ENCODE results near the gene TF. TPM values are rescaled to one million over a fixed set of nuclear protein-coding genes. Genes with fewer than 3 reads are reported as not detected.

TF gene
- total RNA-seq, 1 experiment from 2014 or later: 1.6 TPM

DNA sequence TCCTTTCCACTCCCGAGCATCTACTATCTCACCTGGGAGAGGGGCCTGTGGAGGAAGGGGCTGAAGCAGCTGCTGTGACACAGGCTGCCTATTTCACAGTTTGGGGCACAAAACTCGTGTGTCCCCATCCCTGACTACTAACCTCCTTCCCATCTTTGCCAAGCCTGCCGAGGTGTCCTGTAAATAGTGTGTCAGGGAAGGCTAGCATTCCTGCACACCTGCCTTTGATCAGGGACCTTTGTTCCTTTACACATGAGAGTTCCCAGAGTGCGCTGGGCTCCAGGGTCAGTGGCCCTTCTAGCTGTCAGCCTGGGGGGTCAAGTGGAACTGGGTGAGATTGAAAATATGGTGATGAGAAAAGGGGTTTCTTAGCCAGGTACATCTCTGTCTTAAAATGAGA is 13.0 kb upstream of the TF start:
- H4K20me1 ChIP-seq (ENCODE audit: insufficient read depth, low read depth, low read length): no peaks in the 10 kb centered on the region
- no peak overlapping the region for H3K4me2 ChIP-seq (ENCODE audit: low read depth, low read length, poor library complexity, severe bottlenecking)
- H3K27ac ChIP-seq (ENCODE audit: low read length): no peak overlapping the region
- H3K4me3 ChIP-seq (ENCODE audit: low read length): no peak overlapping the region
- H3K27me3 ChIP-seq (ENCODE audit: low read length): no peaks in the 10 kb centered on the region
- no peaks in the 10 kb centered on the region; the same call in 1 of the 2 replicates for H3K9me3 ChIP-seq (ENCODE audit: low read length)
- no peaks in the 10 kb centered on the region for H3K79me2 ChIP-seq (ENCODE audit: low read length)
- H3K9me2 ChIP-seq (replicated peaks; ENCODE audit: insufficient read depth, low read length): no peaks in the 10 kb centered on the region
- no peak for DNase-seq
- H3K9ac ChIP-seq (ENCODE audit: low read length): no peak overlapping the region
- no peaks in the 10 kb centered on the region for H3K4me1 ChIP-seq (ENCODE audit: low read length)
- no peak overlapping the region for H2AFZ ChIP-seq (ENCODE audit: low read length)
- no peaks in the 10 kb centered on the region for H3K36me3 ChIP-seq (ENCODE audit: insufficient read depth, low read length)

DNA sequence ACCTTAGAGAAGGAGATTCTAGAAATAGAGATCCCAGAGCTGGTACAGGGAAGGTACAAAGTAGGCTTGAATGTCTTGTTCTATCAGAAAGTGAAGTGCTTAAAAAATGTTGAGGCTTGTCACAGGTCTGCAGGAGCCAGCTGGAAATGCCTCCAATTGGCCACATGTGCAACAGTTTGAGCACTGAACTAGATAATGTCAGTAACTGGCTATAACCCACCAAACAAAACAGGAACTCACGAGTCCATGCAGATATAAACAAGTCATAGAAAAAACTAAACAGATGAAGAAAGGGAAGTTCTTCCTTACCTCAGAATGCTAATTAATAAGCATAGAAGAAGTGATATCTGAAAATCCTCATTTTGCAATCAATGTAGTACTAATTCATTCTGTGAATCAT is 11.9 kb upstream of the TF start:
- Histone ChIP-seq H3K9me2 (replicated peaks; ENCODE audit: insufficient read depth, low read length) (no peaks in the 10 kb centered on the region), H3K27ac (ENCODE audit: low read length) (no peak overlapping the region), H3K36me3 (ENCODE audit: insufficient read depth, low read length) (no peaks in the 10 kb centered on the region), H2AFZ (ENCODE audit: low read length) (no peak overlapping the region), H3K27me3 (ENCODE audit: low read length) (no peaks in the 10 kb centered on the region), H3K9me3 (ENCODE audit: low read length) (no peaks in the 10 kb centered on the region; the same call in 1 of the 2 replicates), H3K79me2 (ENCODE audit: low read length) (no peaks in the 10 kb centered on the region), H3K9ac (ENCODE audit: low read length) (no peak overlapping the region), H3K4me1 (ENCODE audit: low read length) (no peaks in the 10 kb centered on the region), H3K4me2 (ENCODE audit: low read depth, low read length, poor library complexity, severe bottlenecking) (no peak overlapping the region), H3K4me3 (ENCODE audit: low read length) (no peak overlapping the region), H4K20me1 (ENCODE audit: insufficient read depth, low read depth, low read length) (no peaks in the 10 kb centered on the region)
- DNase-seq: no peak

DNA sequence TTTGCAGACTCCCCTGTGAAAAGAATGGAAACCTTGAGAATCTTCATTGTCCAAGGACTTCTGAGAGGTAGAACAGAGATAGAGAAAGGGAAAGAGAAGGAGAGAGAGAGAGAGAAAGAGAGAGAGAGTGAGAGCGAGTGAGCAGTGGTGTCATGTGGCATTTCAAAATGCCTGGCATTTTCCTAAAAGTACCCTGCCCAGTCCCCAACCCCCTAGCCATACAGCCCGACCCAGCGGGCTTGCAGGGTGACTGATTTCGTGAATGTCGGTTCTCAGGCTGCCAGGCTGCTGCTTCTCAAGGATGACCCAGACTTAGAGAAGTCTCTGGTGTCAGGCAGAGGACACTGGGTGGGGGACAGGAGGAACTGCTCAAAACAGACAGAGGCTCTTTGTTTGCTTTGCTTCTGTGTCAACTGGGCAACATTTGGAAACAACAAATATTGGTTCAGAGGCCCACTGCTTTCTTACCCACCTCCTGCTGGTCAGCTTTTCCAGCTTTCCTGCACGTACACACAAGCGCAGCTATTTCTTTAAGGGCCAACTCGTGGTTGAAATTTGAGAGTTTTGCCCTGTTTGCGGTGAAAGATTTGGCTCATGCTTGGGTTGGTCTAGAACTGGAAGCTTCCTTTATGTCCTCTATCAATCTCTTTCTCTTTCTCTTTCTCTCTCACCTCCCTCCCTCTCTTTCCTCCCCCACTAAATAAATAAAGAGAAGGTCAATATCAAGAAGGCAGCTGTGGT is 3.7 kb upstream of the TF start:
- no peak for DNase-seq
- no peaks in the 10 kb centered on the region for H4K20me1 ChIP-seq (ENCODE audit: insufficient read depth, low read depth, low read length)
- H3K27ac ChIP-seq (ENCODE audit: low read length): no peak overlapping the region
- H3K4me1 ChIP-seq (ENCODE audit: low read length): no peaks in the 10 kb centered on the region
- H3K9me2 ChIP-seq (replicated peaks; ENCODE audit: insufficient read depth, low read length): no peaks in the 10 kb centered on the region
- no peaks in the 10 kb centered on the region for H3K36me3 ChIP-seq (ENCODE audit: insufficient read depth, low read length)
- no peak overlapping the region for H3K4me3 ChIP-seq (ENCODE audit: low read length)
- H3K9me3 ChIP-seq (ENCODE audit: low read length): no peaks in the 10 kb centered on the region
- H3K79me2 ChIP-seq (ENCODE audit: low read length): no peaks in the 10 kb centered on the region
- H3K4me2 ChIP-seq (ENCODE audit: low read depth, low read length, poor library complexity, severe bottlenecking): no peak overlapping the region
- H3K9ac ChIP-seq (ENCODE audit: low read length): no peak overlapping the region
- H2AFZ ChIP-seq (ENCODE audit: low read length): no peak overlapping the region
- H3K27me3 ChIP-seq (ENCODE audit: low read length): no peaks in the 10 kb centered on the region

DNA sequence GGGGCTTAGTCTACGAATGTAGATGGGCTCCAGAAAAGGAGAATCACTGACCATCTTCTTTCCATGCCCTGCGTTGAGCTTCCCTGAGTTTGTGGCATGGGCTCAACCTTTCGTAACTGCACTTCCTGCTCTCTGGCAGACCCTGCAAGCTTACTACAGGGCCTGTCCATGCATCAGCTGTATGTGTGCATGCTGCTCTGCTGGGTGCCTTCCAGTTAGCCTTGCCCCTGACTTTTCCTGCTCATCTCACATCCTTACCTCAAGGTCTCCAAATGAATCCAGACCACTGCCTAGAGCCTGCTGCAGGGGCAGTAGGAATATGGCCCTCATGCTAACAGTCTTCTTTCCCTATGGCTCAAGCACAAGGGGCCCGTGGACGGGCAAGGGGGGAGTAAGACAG is 2.0 kb upstream of the TF start:
- H3K9ac ChIP-seq (ENCODE audit: low read length): no peak overlapping the region
- no peaks in the 10 kb centered on the region for H4K20me1 ChIP-seq (ENCODE audit: insufficient read depth, low read depth, low read length)
- H3K9me2 ChIP-seq (replicated peaks; ENCODE audit: insufficient read depth, low read length): no peaks in the 10 kb centered on the region
- no peaks in the 10 kb centered on the region for H3K4me1 ChIP-seq (ENCODE audit: low read length)
- no peak overlapping the region for H3K4me2 ChIP-seq (ENCODE audit: low read depth, low read length, poor library complexity, severe bottlenecking)
- H2AFZ ChIP-seq (ENCODE audit: low read length): no peak overlapping the region
- no peaks in the 10 kb centered on the region for H3K36me3 ChIP-seq (ENCODE audit: insufficient read depth, low read length)
- H3K4me3 ChIP-seq (ENCODE audit: low read length): no peak overlapping the region
- no peaks in the 10 kb centered on the region for H3K9me3 ChIP-seq (ENCODE audit: low read length)
- H3K27ac ChIP-seq (ENCODE audit: low read length): no peak overlapping the region
- DNase-seq: no peak
- no peaks in the 10 kb centered on the region for H3K27me3 ChIP-seq (ENCODE audit: low read length)
- H3K79me2 ChIP-seq (ENCODE audit: low read length): no peaks in the 10 kb centered on the region

DNA sequence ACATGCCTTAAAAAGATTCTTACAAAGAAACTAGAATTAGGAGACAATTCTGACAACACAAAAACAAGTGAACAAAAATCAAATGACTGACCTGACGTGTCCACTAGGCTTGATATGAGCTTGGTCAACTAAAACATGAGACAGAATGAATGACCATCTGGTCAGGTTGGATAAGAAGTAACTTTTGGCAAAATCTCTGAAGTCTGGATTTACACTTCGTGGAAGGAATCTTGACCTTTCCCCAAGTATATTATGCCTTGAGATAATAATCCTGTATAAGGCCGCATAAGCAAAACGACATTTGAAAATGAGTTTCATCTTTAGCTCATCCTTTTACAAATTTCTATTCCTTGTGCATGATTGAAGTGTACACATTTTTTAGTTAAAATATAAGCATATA is 1.1 kb upstream of the TF start:
- DNase-seq: no peak
- Histone ChIP-seq H2AFZ (ENCODE audit: low read length) (no peak overlapping the region), H3K79me2 (ENCODE audit: low read length) (no peaks in the 10 kb centered on the region), H3K9ac (ENCODE audit: low read length) (no peak overlapping the region), H3K27me3 (ENCODE audit: low read length) (no peaks in the 10 kb centered on the region), H4K20me1 (ENCODE audit: insufficient read depth, low read depth, low read length) (no peaks in the 10 kb centered on the region), H3K9me3 (ENCODE audit: low read length) (no peaks in the 10 kb centered on the region), H3K9me2 (replicated peaks; ENCODE audit: insufficient read depth, low read length) (no peaks in the 10 kb centered on the region), H3K4me1 (ENCODE audit: low read length) (no peaks in the 10 kb centered on the region), H3K36me3 (ENCODE audit: insufficient read depth, low read length) (no peaks in the 10 kb centered on the region), H3K4me3 (ENCODE audit: low read length) (no peak overlapping the region), H3K27ac (ENCODE audit: low read length) (no peak overlapping the region), H3K4me2 (ENCODE audit: low read depth, low read length, poor library complexity, severe bottlenecking) (no peak overlapping the region)

DNA sequence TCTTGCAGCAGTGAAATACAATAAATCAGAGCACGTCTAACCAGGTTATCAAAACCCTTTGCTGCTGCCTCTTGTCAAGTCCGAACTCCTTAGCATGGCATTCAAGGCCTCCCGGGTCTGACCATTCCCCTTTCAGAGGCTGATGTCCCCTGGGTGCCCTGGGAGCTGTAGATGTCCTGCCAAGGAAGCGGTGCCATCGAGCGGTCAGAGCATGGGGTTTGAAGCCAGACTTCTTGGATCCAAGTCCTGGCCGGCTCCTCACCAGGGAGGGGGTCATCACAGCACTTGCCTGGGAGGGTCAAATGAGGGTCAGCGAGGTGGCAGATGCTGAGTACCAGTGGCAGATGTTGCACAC is 496 bp downstream of the TF start:
- Histone ChIP-seq H3K9ac (ENCODE audit: low read length) (no peak overlapping the region), H4K20me1 (ENCODE audit: insufficient read depth, low read depth, low read length) (no peaks in the 10 kb centered on the region), H2AFZ (ENCODE audit: low read length) (no peak overlapping the region), H3K9me2 (replicated peaks; ENCODE audit: insufficient read depth, low read length) (no peaks in the 10 kb centered on the region), H3K36me3 (ENCODE audit: insufficient read depth, low read length) (no peaks in the 10 kb centered on the region), H3K79me2 (ENCODE audit: low read length) (no peaks in the 10 kb centered on the region), H3K4me1 (ENCODE audit: low read length) (no peaks in the 10 kb centered on the region), H3K27me3 (ENCODE audit: low read length) (no peaks in the 10 kb centered on the region), H3K9me3 (ENCODE audit: low read length) (no peaks in the 10 kb centered on the region), H3K27ac (ENCODE audit: low read length) (no peak overlapping the region), H3K4me3 (ENCODE audit: low read length) (no peak overlapping the region), H3K4me2 (ENCODE audit: low read depth, low read length, poor library complexity, severe bottlenecking) (no peak overlapping the region)
- peak; percentile 34 for DNase-seq

DNA sequence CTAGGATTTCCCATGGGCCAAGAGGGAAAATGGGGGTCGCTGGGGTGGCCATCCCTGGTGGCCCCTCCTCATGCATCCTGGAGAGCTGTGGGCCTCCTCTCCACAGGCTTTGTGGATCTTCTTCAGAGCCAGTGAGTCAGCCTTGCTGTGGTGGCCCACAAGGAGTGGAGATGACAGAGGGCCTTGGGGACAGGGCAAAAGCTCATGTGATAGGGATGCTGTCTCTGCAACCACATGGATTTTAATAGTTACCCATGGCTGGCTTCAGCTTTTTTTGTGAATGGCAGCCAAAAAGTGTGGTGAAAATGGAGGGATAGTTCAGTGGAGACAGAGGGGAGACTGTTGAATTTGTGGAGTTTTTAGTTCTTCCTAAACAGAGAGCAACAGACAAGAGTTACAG is 1.2 kb downstream of the TF start:
- Histone ChIP-seq H3K27ac (ENCODE audit: low read length) (no peak overlapping the region), H3K4me2 (ENCODE audit: low read depth, low read length, poor library complexity, severe bottlenecking) (no peak overlapping the region), H2AFZ (ENCODE audit: low read length) (no peak overlapping the region), H3K9ac (ENCODE audit: low read length) (no peak overlapping the region), H3K79me2 (ENCODE audit: low read length) (no peaks in the 10 kb centered on the region), H3K9me2 (replicated peaks; ENCODE audit: insufficient read depth, low read length) (no peaks in the 10 kb centered on the region), H4K20me1 (ENCODE audit: insufficient read depth, low read depth, low read length) (no peaks in the 10 kb centered on the region), H3K4me1 (ENCODE audit: low read length) (no peaks in the 10 kb centered on the region), H3K36me3 (ENCODE audit: insufficient read depth, low read length) (no peaks in the 10 kb centered on the region), H3K9me3 (ENCODE audit: low read length) (no peaks in the 10 kb centered on the region), H3K4me3 (ENCODE audit: low read length) (no peak overlapping the region), H3K27me3 (ENCODE audit: low read length) (no peaks in the 10 kb centered on the region)
- DNase-seq: no peak

DNA sequence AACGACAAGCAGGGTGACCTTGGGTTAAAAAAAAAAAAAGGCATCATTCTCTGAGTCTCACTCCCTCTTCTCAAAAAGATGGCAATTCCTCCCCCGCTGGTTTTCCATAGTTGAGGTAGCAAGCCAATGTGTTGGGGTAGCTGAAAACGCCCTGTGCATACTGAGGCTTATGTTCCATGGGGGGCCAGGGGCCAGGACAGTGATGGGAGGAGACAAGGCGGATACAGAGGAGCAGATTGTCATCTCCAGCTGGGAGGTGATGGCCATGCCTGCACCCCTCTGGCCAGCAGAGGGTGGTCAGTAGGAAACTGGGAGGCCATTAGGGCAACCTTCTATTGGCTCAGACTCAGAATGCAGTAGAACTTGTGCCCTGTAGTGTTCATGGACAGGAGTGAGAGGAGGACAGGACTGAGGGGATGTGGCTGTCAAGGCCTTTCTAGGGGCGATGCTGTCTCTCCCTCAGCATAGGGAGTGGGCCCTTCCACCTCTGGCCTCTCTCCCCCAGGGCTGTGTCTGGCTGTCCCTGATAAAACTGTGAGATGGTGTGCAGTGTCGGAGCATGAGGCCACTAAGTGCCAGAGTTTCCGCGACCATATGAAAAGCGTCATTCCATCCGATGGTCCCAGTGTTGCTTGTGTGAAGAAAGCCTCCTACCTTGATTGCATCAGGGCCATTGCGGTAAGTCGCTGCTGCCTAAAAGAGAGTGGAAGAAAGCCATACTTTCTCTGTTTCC is 1.9 kb downstream of the TF start:
- no peak overlapping the region for H2AFZ ChIP-seq (ENCODE audit: low read length)
- no peak overlapping the region for H3K4me2 ChIP-seq (ENCODE audit: low read depth, low read length, poor library complexity, severe bottlenecking)
- DNase-seq: peak; percentile 15
- H3K27me3 ChIP-seq (ENCODE audit: low read length): no peaks in the 10 kb centered on the region
- no peak overlapping the region for H3K4me3 ChIP-seq (ENCODE audit: low read length)
- H3K9me3 ChIP-seq (ENCODE audit: low read length): no peaks in the 10 kb centered on the region
- no peaks in the 10 kb centered on the region for H3K4me1 ChIP-seq (ENCODE audit: low read length)
- H3K27ac ChIP-seq (ENCODE audit: low read length): no peak overlapping the region
- H4K20me1 ChIP-seq (ENCODE audit: insufficient read depth, low read depth, low read length): no peaks in the 10 kb centered on the region
- no peaks in the 10 kb centered on the region for H3K36me3 ChIP-seq (ENCODE audit: insufficient read depth, low read length)
- H3K79me2 ChIP-seq (ENCODE audit: low read length): no peaks in the 10 kb centered on the region
- H3K9ac ChIP-seq (ENCODE audit: low read length): no peak overlapping the region
- no peaks in the 10 kb centered on the region for H3K9me2 ChIP-seq (replicated peaks; ENCODE audit: insufficient read depth, low read length)
